ENCODE data around the gene OS9.

DNA sequence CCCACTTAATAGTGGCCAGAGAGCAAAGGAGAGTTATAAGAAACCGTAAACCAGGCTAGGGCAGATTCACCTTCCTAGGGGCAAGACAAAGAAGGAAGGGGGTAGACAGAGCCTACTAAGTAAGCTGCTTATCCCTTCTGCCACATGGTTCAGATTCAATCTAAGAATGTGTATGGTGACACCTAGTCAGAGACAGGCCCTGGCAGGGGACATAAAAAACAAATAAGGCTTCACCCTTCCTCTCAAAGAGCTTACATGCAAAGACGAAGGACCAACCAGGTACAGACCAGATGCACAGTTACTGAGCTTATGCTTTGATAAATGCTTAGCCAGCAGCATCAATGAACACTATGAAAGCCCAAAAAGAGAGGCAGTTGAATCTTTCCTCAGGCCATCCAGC is 68.5 kb downstream of the OS9 start:
- TF ChIP-seq, protein P1, sequence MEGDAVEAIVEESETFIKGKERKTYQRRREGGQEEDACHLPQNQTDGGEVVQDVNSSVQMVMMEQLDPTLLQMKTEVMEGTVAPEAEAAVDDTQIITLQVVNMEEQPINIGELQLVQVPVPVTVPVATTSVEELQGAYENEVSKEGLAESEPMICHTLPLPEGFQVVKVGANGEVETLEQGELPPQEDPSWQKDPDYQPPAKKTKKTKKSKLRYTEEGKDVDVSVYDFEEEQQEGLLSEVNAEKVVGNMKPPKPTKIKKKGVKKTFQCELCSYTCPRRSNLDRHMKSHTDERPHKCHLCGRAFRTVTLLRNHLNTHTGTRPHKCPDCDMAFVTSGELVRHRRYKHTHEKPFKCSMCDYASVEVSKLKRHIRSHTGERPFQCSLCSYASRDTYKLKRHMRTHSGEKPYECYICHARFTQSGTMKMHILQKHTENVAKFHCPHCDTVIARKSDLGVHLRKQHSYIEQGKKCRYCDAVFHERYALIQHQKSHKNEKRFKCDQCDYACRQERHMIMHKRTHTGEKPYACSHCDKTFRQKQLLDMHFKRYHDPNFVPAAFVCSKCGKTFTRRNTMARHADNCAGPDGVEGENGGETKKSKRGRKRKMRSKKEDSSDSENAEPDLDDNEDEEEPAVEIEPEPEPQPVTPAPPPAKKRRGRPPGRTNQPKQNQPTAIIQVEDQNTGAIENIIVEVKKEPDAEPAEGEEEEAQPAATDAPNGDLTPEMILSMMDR (tag by site-specific recombination; IDR thresholded peaks at IDR 0.05), result no peak
- TF ChIP-seq, protein P2, sequence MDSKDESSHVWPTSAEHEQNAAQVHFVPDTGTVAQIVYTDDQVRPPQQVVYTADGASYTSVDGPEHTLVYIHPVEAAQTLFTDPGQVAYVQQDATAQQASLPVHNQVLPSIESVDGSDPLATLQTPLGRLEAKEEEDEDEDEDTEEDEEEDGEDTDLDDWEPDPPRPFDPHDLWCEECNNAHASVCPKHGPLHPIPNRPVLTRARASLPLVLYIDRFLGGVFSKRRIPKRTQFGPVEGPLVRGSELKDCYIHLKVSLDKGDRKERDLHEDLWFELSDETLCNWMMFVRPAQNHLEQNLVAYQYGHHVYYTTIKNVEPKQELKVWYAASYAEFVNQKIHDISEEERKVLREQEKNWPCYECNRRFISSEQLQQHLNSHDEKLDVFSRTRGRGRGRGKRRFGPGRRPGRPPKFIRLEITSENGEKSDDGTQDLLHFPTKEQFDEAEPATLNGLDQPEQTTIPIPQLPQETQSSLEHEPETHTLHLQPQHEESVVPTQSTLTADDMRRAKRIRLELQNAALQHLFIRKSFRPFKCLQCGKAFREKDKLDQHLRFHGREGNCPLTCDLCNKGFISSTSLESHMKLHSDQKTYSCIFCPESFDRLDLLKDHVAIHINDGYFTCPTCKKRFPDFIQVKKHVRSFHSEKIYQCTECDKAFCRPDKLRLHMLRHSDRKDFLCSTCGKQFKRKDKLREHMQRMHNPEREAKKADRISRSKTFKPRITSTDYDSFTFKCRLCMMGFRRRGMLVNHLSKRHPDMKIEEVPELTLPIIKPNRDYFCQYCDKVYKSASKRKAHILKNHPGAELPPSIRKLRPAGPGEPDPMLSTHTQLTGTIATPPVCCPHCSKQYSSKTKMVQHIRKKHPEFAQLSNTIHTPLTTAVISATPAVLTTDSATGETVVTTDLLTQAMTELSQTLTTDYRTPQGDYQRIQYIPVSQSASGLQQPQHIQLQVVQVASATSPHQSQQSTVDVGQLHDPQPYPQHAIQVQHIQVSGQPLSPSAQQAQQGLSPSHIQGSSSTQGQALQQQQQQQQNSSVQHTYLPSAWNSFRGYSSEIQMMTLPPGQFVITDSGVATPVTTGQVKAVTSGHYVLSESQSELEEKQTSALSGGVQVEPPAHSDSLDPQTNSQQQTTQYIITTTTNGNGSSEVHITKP (tag by site-specific recombination; IDR thresholded peaks at IDR 0.05), result no peak
- TF ChIP-seq, protein P3, sequence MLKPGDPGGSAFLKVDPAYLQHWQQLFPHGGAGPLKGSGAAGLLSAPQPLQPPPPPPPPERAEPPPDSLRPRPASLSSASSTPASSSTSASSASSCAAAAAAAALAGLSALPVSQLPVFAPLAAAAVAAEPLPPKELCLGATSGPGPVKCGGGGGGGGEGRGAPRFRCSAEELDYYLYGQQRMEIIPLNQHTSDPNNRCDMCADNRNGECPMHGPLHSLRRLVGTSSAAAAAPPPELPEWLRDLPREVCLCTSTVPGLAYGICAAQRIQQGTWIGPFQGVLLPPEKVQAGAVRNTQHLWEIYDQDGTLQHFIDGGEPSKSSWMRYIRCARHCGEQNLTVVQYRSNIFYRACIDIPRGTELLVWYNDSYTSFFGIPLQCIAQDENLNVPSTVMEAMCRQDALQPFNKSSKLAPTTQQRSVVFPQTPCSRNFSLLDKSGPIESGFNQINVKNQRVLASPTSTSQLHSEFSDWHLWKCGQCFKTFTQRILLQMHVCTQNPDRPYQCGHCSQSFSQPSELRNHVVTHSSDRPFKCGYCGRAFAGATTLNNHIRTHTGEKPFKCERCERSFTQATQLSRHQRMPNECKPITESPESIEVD (tag by site-specific recombination; IDR thresholded peaks at IDR 0.05), result no peak
- TF ChIP-seq HOXA7 (CRISPR knock-in tag; IDR thresholded peaks at IDR 0.05; ENCODE audit: borderline replicate concordance) (no peak), ZNF23 (tag by site-specific recombination; IDR thresholded peaks at IDR 0.05; ENCODE audit: borderline replicate concordance) (no peak), ZNF549 (tag by site-specific recombination; IDR thresholded peaks at IDR 0.05) (no peak), ZBTB7A (tag by site-specific recombination; IDR thresholded peaks at IDR 0.05; ENCODE audit: low read depth) (no peak), ZFP41 (tag by site-specific recombination; IDR thresholded peaks at IDR 0.05; ENCODE audit: borderline replicate concordance) (no peak), ZNF501 (tag by site-specific recombination; IDR thresholded peaks at IDR 0.05) (no peak), ZNF121 (tag by site-specific recombination; IDR thresholded peaks at IDR 0.05) (no peak)
- TF ChIP-seq, protein P4, sequence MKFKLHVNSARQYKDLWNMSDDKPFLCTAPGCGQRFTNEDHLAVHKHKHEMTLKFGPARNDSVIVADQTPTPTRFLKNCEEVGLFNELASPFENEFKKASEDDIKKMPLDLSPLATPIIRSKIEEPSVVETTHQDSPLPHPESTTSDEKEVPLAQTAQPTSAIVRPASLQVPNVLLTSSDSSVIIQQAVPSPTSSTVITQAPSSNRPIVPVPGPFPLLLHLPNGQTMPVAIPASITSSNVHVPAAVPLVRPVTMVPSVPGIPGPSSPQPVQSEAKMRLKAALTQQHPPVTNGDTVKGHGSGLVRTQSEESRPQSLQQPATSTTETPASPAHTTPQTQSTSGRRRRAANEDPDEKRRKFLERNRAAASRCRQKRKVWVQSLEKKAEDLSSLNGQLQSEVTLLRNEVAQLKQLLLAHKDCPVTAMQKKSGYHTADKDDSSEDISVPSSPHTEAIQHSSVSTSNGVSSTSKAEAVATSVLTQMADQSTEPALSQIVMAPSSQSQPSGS (tag by site-specific recombination; IDR thresholded peaks at IDR 0.05; ENCODE audit: low read depth), result no peak

All from HEK293 (cell line).